Pulmonary artery endothelial cell (primary cell): ENCODE data around the gene R3HDM2. TPM values are rescaled to one million over a fixed set of nuclear protein-coding genes. Genes with fewer than 3 reads are reported as not detected.
"Not testable (repeated sequence)": the region's sequence is repeated elsewhere in the genome, so short reads cannot be mapped to it uniquely, and the experiment has no call there.

Source experiments
- DNase-seq: peaks from one replicate; pipeline ENCODE4 v3.0.0-alpha.2; 2011; ENCODE audit warnings: low read depth, low spot score
- total RNA-seq: library from RNA; depleted of rRNA; stranded (reverse); fragments of >200 nt; gene quantifications from 2 replicates; pipeline ENCODE4 v1.2.3, GENCODE V29; 2014

R3HDM2 gene
- total RNA-seq, 1 donor from 2014 or later, result 5.5 TPM

- DNase-seq, result no peak
Observed at GRCh38 chr12:57334219-57334618, 96.6 kb downstream of the R3HDM2 start.

- no peak for DNase-seq
Observed at GRCh38 chr12:57332646-57333312, 98.1 kb downstream of the R3HDM2 start.

- no peak for DNase-seq
Observed at GRCh38 chr12:57330992-57331391, 99.9 kb downstream of the R3HDM2 start.

- no peak for DNase-seq
Observed at GRCh38 chr12:57329219-57329618, 101.6 kb downstream of the R3HDM2 start.

- no peak for DNase-seq
Observed at GRCh38 chr12:57325395-57325794, 105.4 kb downstream of the R3HDM2 start.

GRCh38 chr12:57323416-57323815 lies 107.4 kb downstream of the R3HDM2 start:
- DNase-seq, result no peak

- no peak for DNase-seq
Observed at GRCh38 chr12:57320639-57321038, 110.2 kb downstream of the R3HDM2 start.

- DNase-seq, result no peak
Observed at GRCh38 chr12:57319678-57320469, 111.0 kb downstream of the R3HDM2 start.

GRCh38 chr12:57315681-57316080 lies 115.2 kb downstream of the R3HDM2 start:
- no peak for DNase-seq

- DNase-seq, result not testable (repeated sequence)
Observed at GRCh38 chr12:57312287-57312686, 118.6 kb downstream of the R3HDM2 start.

GRCh38 chr12:57309420-57309819 lies 121.4 kb downstream of the R3HDM2 start:
- DNase-seq, result no peak

- no peak for DNase-seq
Observed at GRCh38 chr12:57300961-57301584, 129.8 kb downstream of the R3HDM2 start.

- no peak for DNase-seq
Observed at GRCh38 chr12:57299514-57300016, 131.3 kb downstream of the R3HDM2 start.

GRCh38 chr12:57296291-57296690 lies 134.6 kb downstream of the R3HDM2 start:
- no peak for DNase-seq

GRCh38 chr12:57282073-57282472 lies 148.8 kb downstream of the R3HDM2 start:
- DNase-seq, result not testable (repeated sequence)

GRCh38 chr12:57280211-57281062 lies 150.4 kb downstream of the R3HDM2 start:
- peak; percentile 59 for DNase-seq

GRCh38 chr12:57278465-57279381 lies 152.1 kb downstream of the R3HDM2 start:
- no peak for DNase-seq

- no peak for DNase-seq
Observed at GRCh38 chr12:57276935-57277563, 153.8 kb downstream of the R3HDM2 start.

GRCh38 chr12:57276233-57276632 lies 154.6 kb downstream of the R3HDM2 start:
- DNase-seq, result not testable (repeated sequence)

- DNase-seq, result no peak
Observed at GRCh38 chr12:57273516-57273915, 157.3 kb downstream of the R3HDM2 start.
